Measurements from ENCODE around the gene GMPPB. TPM values are rescaled to one million over a fixed set of nuclear protein-coding genes. Genes with fewer than 3 reads are reported as not detected.

GMPPB gene
- total and polyA plus RNA-seq, 9 of the 15 experiments (the other 6 are each of a cell fraction or from before 2014, with no cell fraction given) = 0.53 to 17.4 (median 8.1) TPM

Small RNAs within 50 kb of the gene (small RNA-seq; reads per million reads assigned to genes)
- gene AMIGO3 (not detected), gene COX6CP14 (not detected)

Other genes starting within 250 kb of the GMPPB start
Only the 7 nearest of the 14 such genes appear.
- gene APEH, start 49.6 kb downstream of the GMPPB start, total RNA-seq (2014; rRNA removed) = 142 and 162 TPM in 2 replicates
- gene APEH, start 49.6 kb downstream of the GMPPB start, total RNA-seq (2014; rRNA removed; fragmentation: Illumina TruSeq; extraction: Trizol) = 74.1 and 104 TPM in 2 replicates
- gene APEH, start 49.6 kb downstream of the GMPPB start, total RNA-seq (2015; rRNA removed; fragmentation: Illumina TruSeq; extraction: Trizol) = 126 and 127 TPM in 2 replicates
- gene APEH, start 49.6 kb downstream of the GMPPB start, total RNA-seq (2021) = 174 and 177 TPM in 2 replicates
- gene APEH, start 49.6 kb downstream of the GMPPB start, polyA plus RNA-seq (2011; rRNA removed) = 116 and 117 TPM in 2 replicates
- 120 and 130 TPM in 2 replicates for gene APEH, start 49.6 kb downstream of the GMPPB start, polyA plus RNA-seq (2014; fragmentation: Illumina TruSeq; extraction: Trizol)
- 10 to 100 TPM; 70.9 to 72.6 TPM for gene APEH, start 49.6 kb downstream of the GMPPB start, polyA plus RNA-seq (2014; fragmentation: Nextera tagmentation; extraction: Ambion mirVana)
- 111 and 122 TPM in 2 replicates for gene APEH, start 49.6 kb downstream of the GMPPB start, polyA plus RNA-seq (2014; rRNA removed)
- 0.23 and 0.57 TPM in 2 replicates for gene MST1, start 34.5 kb downstream of the GMPPB start, total RNA-seq (2014; rRNA removed)
- gene MST1, start 34.5 kb downstream of the GMPPB start, total RNA-seq (2014; rRNA removed; fragmentation: Illumina TruSeq; extraction: Trizol) = 0.51 TPM in 1 of 2 replicates, not detected in the other
- 0.26 and 0.40 TPM in 2 replicates for gene MST1, start 34.5 kb downstream of the GMPPB start, total RNA-seq (2015; rRNA removed; fragmentation: Illumina TruSeq; extraction: Trizol)
- 1.2 and 1.4 TPM in 2 replicates for gene MST1, start 34.5 kb downstream of the GMPPB start, total RNA-seq (2021)
- gene MST1, start 34.5 kb downstream of the GMPPB start, polyA plus RNA-seq (2011; rRNA removed) = 1.3 and 4.3 TPM in 2 replicates
- gene MST1, start 34.5 kb downstream of the GMPPB start, polyA plus RNA-seq (2014; fragmentation: Illumina TruSeq; extraction: Trizol) = 0.30 and 1.1 TPM in 2 replicates
- under 1 TPM; 0.08 to 0.10 TPM for gene MST1, start 34.5 kb downstream of the GMPPB start, polyA plus RNA-seq (2014; fragmentation: Nextera tagmentation; extraction: Ambion mirVana)
- 1.8 and 5.0 TPM in 2 replicates for gene MST1, start 34.5 kb downstream of the GMPPB start, polyA plus RNA-seq (2014; rRNA removed)
- gene RNF123, start 34.4 kb downstream of the GMPPB start, total RNA-seq (2014; rRNA removed) = 15.0 and 24.2 TPM in 2 replicates
- gene RNF123, start 34.4 kb downstream of the GMPPB start, total RNA-seq (2014; rRNA removed; fragmentation: Illumina TruSeq; extraction: Trizol) = 12.5 and 17.5 TPM in 2 replicates
- gene RNF123, start 34.4 kb downstream of the GMPPB start, total RNA-seq (2015; rRNA removed; fragmentation: Illumina TruSeq; extraction: Trizol) = 14.4 and 15.6 TPM in 2 replicates
- 44.6 and 53.1 TPM in 2 replicates for gene RNF123, start 34.4 kb downstream of the GMPPB start, total RNA-seq (2021)
- gene RNF123, start 34.4 kb downstream of the GMPPB start, polyA plus RNA-seq (2011; rRNA removed) = 30.4 and 48.7 TPM in 2 replicates
- gene RNF123, start 34.4 kb downstream of the GMPPB start, polyA plus RNA-seq (2014; fragmentation: Illumina TruSeq; extraction: Trizol) = 28.8 and 29.6 TPM in 2 replicates
- gene RNF123, start 34.4 kb downstream of the GMPPB start, polyA plus RNA-seq (2014; fragmentation: Nextera tagmentation; extraction: Ambion mirVana) = 1 to 10 TPM; 8.7 to 8.8 TPM
- gene RNF123, start 34.4 kb downstream of the GMPPB start, polyA plus RNA-seq (2014; rRNA removed) = 34.2 and 35.0 TPM in 2 replicates
- 0.68 and 1.4 TPM in 2 replicates for gene AMIGO3, start 4.3 kb downstream of the GMPPB start, total RNA-seq (2014; rRNA removed)
- not detected in 2 replicates for gene AMIGO3, start 4.3 kb downstream of the GMPPB start, total RNA-seq (2014; rRNA removed; fragmentation: Illumina TruSeq; extraction: Trizol)
- gene AMIGO3, start 4.3 kb downstream of the GMPPB start, total RNA-seq (2015; rRNA removed; fragmentation: Illumina TruSeq; extraction: Trizol) = 0.26 TPM in 1 of 2 replicates, not detected in the other
- 0.18 and 0.44 TPM in 2 replicates for gene AMIGO3, start 4.3 kb downstream of the GMPPB start, total RNA-seq (2021)
- gene AMIGO3, start 4.3 kb downstream of the GMPPB start, polyA plus RNA-seq (2011; rRNA removed) = 0.13 and 0.41 TPM in 2 replicates
- gene AMIGO3, start 4.3 kb downstream of the GMPPB start, polyA plus RNA-seq (2014; fragmentation: Illumina TruSeq; extraction: Trizol) = 0.18 TPM in 1 of 2 replicates, not detected in the other
- gene AMIGO3, start 4.3 kb downstream of the GMPPB start, polyA plus RNA-seq (2014; fragmentation: Nextera tagmentation; extraction: Ambion mirVana) = not detected
- gene AMIGO3, start 4.3 kb downstream of the GMPPB start, polyA plus RNA-seq (2014; rRNA removed) = 2.0 and 2.8 TPM in 2 replicates
- gene IP6K1, start 62.6 kb upstream of the GMPPB start, total RNA-seq (2014; rRNA removed) = 13.1 and 18.2 TPM in 2 replicates
- gene IP6K1, start 62.6 kb upstream of the GMPPB start, total RNA-seq (2014; rRNA removed; fragmentation: Illumina TruSeq; extraction: Trizol) = 7.9 and 10.5 TPM in 2 replicates
- gene IP6K1, start 62.6 kb upstream of the GMPPB start, total RNA-seq (2015; rRNA removed; fragmentation: Illumina TruSeq; extraction: Trizol) = 12.0 and 12.9 TPM in 2 replicates
- gene IP6K1, start 62.6 kb upstream of the GMPPB start, total RNA-seq (2021) = 29.2 and 31.2 TPM in 2 replicates
- 27.9 and 31.5 TPM in 2 replicates for gene IP6K1, start 62.6 kb upstream of the GMPPB start, polyA plus RNA-seq (2011; rRNA removed)
- 13.4 and 16.4 TPM in 2 replicates for gene IP6K1, start 62.6 kb upstream of the GMPPB start, polyA plus RNA-seq (2014; fragmentation: Illumina TruSeq; extraction: Trizol)
- gene IP6K1, start 62.6 kb upstream of the GMPPB start, polyA plus RNA-seq (2014; fragmentation: Nextera tagmentation; extraction: Ambion mirVana) = 1 to 10 TPM in 1 of 2 experiments, under 1 TPM in 1; 0.46 to 1.9 TPM
- 15.4 and 15.6 TPM in 2 replicates for gene IP6K1, start 62.6 kb upstream of the GMPPB start, polyA plus RNA-seq (2014; rRNA removed)
- not detected in 2 replicates for gene CDHR4, start 75.9 kb upstream of the GMPPB start, total RNA-seq (2014; rRNA removed)
- not detected in 2 replicates for gene CDHR4, start 75.9 kb upstream of the GMPPB start, total RNA-seq (2014; rRNA removed; fragmentation: Illumina TruSeq; extraction: Trizol)
- not detected in 2 replicates for gene CDHR4, start 75.9 kb upstream of the GMPPB start, total RNA-seq (2015; rRNA removed; fragmentation: Illumina TruSeq; extraction: Trizol)
- gene CDHR4, start 75.9 kb upstream of the GMPPB start, total RNA-seq (2021) = not detected in 2 replicates
- 0.21 and 0.27 TPM in 2 replicates for gene CDHR4, start 75.9 kb upstream of the GMPPB start, polyA plus RNA-seq (2011; rRNA removed)
- gene CDHR4, start 75.9 kb upstream of the GMPPB start, polyA plus RNA-seq (2014; fragmentation: Illumina TruSeq; extraction: Trizol) = 0.11 TPM in 1 of 2 replicates, not detected in the other
- not detected for gene CDHR4, start 75.9 kb upstream of the GMPPB start, polyA plus RNA-seq (2014; fragmentation: Nextera tagmentation; extraction: Ambion mirVana)
- gene CDHR4, start 75.9 kb upstream of the GMPPB start, polyA plus RNA-seq (2014; rRNA removed) = 0.28 TPM in 1 of 2 replicates, not detected in the other
- gene INKA1, start 79.3 kb upstream of the GMPPB start, total RNA-seq (2014; rRNA removed) = 13.6 and 13.9 TPM in 2 replicates
- 1.1 and 1.9 TPM in 2 replicates for gene INKA1, start 79.3 kb upstream of the GMPPB start, total RNA-seq (2014; rRNA removed; fragmentation: Illumina TruSeq; extraction: Trizol)
- 6.7 and 7.6 TPM in 2 replicates for gene INKA1, start 79.3 kb upstream of the GMPPB start, total RNA-seq (2015; rRNA removed; fragmentation: Illumina TruSeq; extraction: Trizol)
- 11.1 and 11.2 TPM in 2 replicates for gene INKA1, start 79.3 kb upstream of the GMPPB start, total RNA-seq (2021)
- 5.2 and 7.2 TPM in 2 replicates for gene INKA1, start 79.3 kb upstream of the GMPPB start, polyA plus RNA-seq (2011; rRNA removed)
- 3.9 and 7.5 TPM in 2 replicates for gene INKA1, start 79.3 kb upstream of the GMPPB start, polyA plus RNA-seq (2014; fragmentation: Illumina TruSeq; extraction: Trizol)
- 1 to 10 TPM in 1 of 2 experiments, under 1 TPM in 1; 0.55 to 1.2 TPM for gene INKA1, start 79.3 kb upstream of the GMPPB start, polyA plus RNA-seq (2014; fragmentation: Nextera tagmentation; extraction: Ambion mirVana)
- 11.2 and 12.8 TPM in 2 replicates for gene INKA1, start 79.3 kb upstream of the GMPPB start, polyA plus RNA-seq (2014; rRNA removed)

Measured in K562 (cell line).